Activated naive CD4-positive, alpha-beta T cell treated with anti-CD3 and anti-CD28 coated beads, Interleukin-2, amount 10 ng/mL, durations not matched to agents 7 days and 5 days (primary cell): ENCODE measurements around the gene C5orf47.

ENCODE experiments used
- CTCF ChIA-PET: fragments of 350-600 bp; sonication (Branson Sonifier 250); formaldehyde crosslinking; loops from one replicate; lab custom pipeline; 2021; ENCODE audit warnings: antibody characterized with exemption; lab: Charles Lee
- DNase-seq: peaks from one replicate; pipeline ENCODE4 v3.0.0-alpha.2; 2020
- H3K27ac Mint-ChIP-seq: one replicate; pipeline ENCODE4 v1.8.0; 2021; ENCODE audit warnings: mild to moderate bottlenecking, moderate library complexity, mixed read lengths
- H3K27me3 Mint-ChIP-seq: one replicate; pipeline ENCODE4 v1.8.0; 2021; ENCODE audit warnings: mild to moderate bottlenecking, mixed read lengths
- H3K36me3 Mint-ChIP-seq: one replicate; pipeline ENCODE4 v1.8.0; 2021; ENCODE audit warnings: mixed read lengths
- H3K4me1 Mint-ChIP-seq: one replicate; pipeline ENCODE4 v1.8.0; 2021; ENCODE audit warnings: mixed read lengths
- H3K4me3 Mint-ChIP-seq: one replicate; pipeline ENCODE4 v1.8.0; 2021; ENCODE audit warnings: mild to moderate bottlenecking, moderate library complexity, mixed read lengths
- H3K9me3 Mint-ChIP-seq: one replicate; pipeline ENCODE4 v1.8.0; 2021; ENCODE audit warnings: mixed read lengths

Gene C5orf47, protein sequence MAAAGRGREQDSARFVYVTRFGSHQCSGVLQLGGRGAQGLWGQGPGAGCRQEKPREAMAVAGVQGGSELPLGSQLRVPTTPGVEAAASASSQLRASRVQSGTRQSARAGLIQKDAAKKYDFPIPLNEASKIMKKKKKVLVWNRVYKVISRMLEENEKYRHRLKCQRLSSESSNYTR

DNA sequence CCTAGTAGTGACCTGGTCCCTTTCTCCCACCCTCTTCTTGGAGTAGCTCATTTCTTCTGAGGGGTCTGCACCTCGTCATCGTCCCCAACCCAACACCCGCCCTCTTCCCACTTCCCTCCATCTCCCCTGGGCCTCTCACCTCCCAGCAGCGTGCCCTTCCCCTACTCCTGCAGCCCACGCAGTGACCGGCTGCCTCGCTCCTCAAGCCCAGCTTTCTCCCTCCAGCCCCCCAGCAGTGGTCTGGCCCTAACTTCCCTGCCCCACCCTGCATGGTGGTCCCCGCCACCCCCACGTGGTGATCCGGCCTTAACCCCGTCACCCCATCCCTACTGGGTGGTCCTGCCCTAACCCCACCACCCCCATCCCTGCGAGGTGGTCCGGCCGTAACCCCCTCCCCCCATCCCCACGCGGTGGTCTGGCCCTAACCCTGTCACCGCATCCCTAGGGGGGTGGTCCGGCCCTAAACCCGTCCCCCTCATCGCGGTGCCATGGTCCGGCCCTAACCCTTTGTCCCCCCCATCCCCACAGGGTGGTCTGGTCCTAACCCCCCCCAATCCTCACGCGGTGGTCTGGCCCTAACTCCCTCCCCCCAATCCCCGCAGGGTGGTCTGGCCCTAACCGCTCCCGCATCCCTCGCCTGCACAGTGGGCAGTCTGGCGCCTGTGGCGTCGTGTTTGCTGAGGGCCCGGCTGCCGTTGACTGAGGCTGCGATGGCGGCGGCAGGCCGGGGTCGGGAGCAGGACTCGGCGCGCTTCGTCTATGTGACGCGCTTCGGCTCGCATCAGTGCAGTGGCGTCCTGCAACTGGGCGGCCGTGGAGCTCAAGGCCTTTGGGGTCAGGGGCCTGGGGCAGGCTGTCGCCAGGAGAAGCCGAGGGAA is at the start of gene C5orf47:
Gene C5orf47, plus strand, starts transcription at position 617 of the 878 bp plus-strand sequence. Its CDS starts 94 bp downstream, at position 711.
- Mint-ChIP-seq H3K4me3 (no peak within 1 kb of the TSS), H3K27me3 (no peaks in the 10 kb centered on the region), H3K9me3 (no peaks in the 10 kb centered on the region), H3K27ac (no peak within 1 kb of the TSS), H3K4me1 (no peaks in the 10 kb centered on the region), H3K36me3 (no peaks in the 10 kb centered on the region)
- no peak for DNase-seq
- CTCF ChIA-PET: no interaction called here

DNA sequence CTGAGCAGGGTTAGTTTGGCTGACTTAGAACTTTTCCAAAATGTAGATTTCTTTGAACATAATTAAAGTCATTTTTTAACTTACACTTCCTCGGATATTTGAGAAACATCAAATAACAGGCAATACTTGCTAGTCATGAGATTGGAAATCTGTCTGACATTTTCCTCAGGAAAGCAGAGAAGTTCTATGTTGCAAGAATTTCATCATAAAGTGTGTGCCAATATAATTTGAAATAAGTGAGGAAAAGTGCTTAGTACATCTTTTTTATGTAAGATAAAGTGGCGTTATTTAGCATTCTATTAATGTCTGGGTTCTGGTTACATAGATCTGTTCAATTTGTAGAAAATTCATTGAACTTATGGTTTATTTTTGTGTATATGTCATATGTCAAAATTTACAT is 48.7 kb upstream of the C5orf47 start:
- no peaks in the 10 kb centered on the region for H3K27me3 Mint-ChIP-seq
- H3K36me3 Mint-ChIP-seq: no peaks in the 10 kb centered on the region
- no peak overlapping the region for H3K27ac Mint-ChIP-seq
- H3K4me3 Mint-ChIP-seq: no peak overlapping the region
- H3K9me3 Mint-ChIP-seq: no peaks in the 10 kb centered on the region
- CTCF ChIA-PET: interaction anchor here (2.0 kb wide), 1 partner anchor 15 kb away, joined by 6 read pairs; no protein-coding TSS in a partner anchor
- no peaks in the 10 kb centered on the region for H3K4me1 Mint-ChIP-seq
- DNase-seq: no peak

DNA sequence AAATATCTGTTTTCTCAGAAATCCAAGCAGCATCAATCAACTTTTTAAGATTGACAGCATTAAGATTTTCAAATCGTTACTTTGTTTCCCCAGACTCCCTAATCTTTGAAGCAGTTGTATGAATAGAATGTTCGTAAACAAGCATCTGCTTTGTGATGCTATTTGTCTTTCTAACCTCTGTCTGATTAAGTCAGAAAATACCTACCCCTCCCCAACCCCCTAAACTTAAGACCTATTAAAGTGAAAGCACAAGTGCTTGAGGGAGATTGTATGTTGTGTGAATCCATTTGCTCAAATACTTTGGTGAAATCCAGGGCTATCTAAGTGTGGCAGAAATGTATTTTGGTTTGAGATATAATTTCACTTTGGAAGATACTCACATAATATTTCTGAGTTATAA is 47.9 kb upstream of the C5orf47 start:
- no peak for DNase-seq
- Mint-ChIP-seq H3K4me3 (no peak overlapping the region), H3K9me3 (no peaks in the 10 kb centered on the region), H3K4me1 (no peaks in the 10 kb centered on the region), H3K27ac (no peak overlapping the region), H3K27me3 (no peaks in the 10 kb centered on the region), H3K36me3 (peaks cover 3% of the 10 kb centered on the region)
- CTCF ChIA-PET: interaction anchor here (2.0 kb wide), 1 partner anchor 15 kb away, joined by 6 read pairs; no protein-coding TSS in a partner anchor

DNA sequence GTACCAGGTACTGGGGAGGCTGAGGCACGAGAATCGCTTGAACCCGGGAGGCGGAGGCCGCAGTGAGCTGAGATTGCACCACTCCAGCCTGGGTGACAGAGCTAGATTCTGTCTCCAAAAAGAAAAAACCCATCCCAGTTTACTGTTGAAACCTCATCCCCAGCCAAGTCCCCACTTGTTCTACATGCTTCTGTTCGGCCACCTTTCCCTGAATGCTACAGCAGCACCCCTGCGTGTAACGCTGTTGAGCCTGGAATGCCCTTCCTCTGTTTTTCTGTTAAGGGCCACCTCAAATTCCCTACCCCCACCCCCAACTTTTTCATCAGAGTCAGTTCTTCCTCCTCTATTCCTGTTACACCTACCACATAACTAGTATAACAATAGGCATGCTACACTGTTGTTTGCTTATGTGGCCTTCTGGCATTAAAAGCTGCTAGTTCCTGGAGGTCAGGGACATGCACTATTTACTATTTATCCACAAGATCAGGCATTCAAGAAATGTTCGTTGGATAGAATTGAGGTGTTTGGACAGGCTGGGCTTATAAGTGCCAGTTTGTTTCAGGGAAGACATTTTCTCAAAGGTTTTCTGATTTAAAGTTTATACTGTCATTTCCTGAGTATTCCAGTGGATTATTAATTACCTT is 47.1 kb upstream of the C5orf47 start:
- H3K27ac Mint-ChIP-seq: no peak overlapping the region
- no peaks in the 10 kb centered on the region for H3K9me3 Mint-ChIP-seq
- H3K4me3 Mint-ChIP-seq: no peak overlapping the region
- DNase-seq: no peak
- peaks cover 3% of the 10 kb centered on the region for H3K36me3 Mint-ChIP-seq
- H3K4me1 Mint-ChIP-seq: no peaks in the 10 kb centered on the region
- H3K27me3 Mint-ChIP-seq: no peaks in the 10 kb centered on the region
- CTCF ChIA-PET: interaction anchor here (2.0 kb wide), 1 partner anchor 16 kb away, joined by 6 read pairs; no protein-coding TSS in a partner anchor

DNA sequence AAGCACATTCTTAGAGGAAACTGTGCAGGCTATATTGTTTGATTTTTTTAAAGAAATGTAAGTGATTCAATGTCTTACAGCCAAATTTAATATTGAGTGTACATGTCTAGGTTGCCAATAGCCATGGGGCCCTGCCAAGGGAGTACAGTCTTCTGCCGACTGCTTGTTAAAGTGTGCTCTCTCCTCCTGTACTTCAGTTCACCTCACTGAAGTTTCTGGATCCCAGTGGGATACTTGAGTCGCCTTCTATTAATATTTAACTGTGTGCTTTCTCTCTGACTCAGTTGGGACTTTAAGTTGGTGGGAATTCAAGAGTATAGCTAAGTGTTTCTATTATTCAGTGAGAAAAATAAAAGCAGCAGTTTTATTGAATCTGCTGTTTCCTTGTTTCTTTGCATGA is 44.5 kb upstream of the C5orf47 start:
- no peaks in the 10 kb centered on the region for H3K27me3 Mint-ChIP-seq
- H3K27ac Mint-ChIP-seq: no peak overlapping the region
- no peaks in the 10 kb centered on the region for H3K4me1 Mint-ChIP-seq
- H3K36me3 Mint-ChIP-seq: peaks cover 14% of the 10 kb centered on the region
- DNase-seq: no peak
- H3K4me3 Mint-ChIP-seq: no peak overlapping the region
- CTCF ChIA-PET: no interaction called here
- H3K9me3 Mint-ChIP-seq: no peaks in the 10 kb centered on the region

DNA sequence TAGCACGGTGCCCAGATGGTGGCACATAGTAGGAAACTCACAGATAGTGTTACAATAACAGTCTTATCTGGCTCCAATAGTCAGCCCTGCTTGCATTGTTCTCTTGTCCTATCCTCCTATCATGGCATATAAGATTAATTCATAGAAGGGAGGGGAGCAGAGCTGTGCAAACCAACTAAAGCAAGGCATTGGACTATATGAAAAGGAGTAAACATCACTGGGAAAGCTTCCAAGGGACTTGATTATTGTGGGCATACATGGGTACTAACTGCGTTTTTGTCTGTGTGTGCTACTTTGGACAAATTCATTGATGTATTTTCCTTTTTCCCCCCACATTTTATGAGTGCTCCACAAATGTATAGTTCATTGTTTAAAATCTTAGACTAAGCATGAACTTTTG is 43.8 kb upstream of the C5orf47 start:
- Mint-ChIP-seq H3K4me3 (no peak overlapping the region), H3K36me3 (peaks cover 18% of the 10 kb centered on the region), H3K27ac (no peak overlapping the region)

DNA sequence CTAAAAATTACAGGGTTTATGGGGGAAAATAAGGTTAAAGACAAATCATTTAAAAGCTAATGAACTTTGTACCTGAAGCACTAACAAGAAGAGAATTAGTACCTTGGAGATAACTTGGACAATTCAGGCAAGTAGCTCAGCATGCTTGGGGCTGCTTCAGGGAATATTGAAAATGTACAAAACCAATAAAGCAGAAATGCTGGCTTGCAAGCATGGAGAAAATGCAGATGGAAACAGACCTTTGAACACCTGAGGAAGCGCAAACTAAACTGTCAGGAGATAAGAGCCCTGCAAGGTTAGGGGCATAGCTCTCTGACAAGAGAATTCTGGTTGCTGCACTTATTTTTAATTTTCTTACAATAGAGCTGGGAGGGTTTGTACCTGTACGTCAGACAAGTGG is 42.6 kb upstream of the C5orf47 start:
- H3K4me1 Mint-ChIP-seq: no peaks in the 10 kb centered on the region
- no peak for DNase-seq
- H3K27ac Mint-ChIP-seq: no peak overlapping the region
- CTCF ChIA-PET: interaction anchor here (0.6 kb wide), 1 partner anchor 641 kb away, joined by 3 read pairs; no protein-coding TSS in a partner anchor
- no peaks in the 10 kb centered on the region for H3K27me3 Mint-ChIP-seq
- H3K36me3 Mint-ChIP-seq: peaks cover 18% of the 10 kb centered on the region
- no peak overlapping the region for H3K4me3 Mint-ChIP-seq
- no peaks in the 10 kb centered on the region for H3K9me3 Mint-ChIP-seq

More for the DNA sequence above, 43.8 kb upstream of the C5orf47 start:
- Mint-ChIP-seq H3K27me3 (no peaks in the 10 kb centered on the region), H3K4me1 (no peaks in the 10 kb centered on the region), H3K9me3 (no peaks in the 10 kb centered on the region)
- no peak for DNase-seq
- CTCF ChIA-PET: no interaction called here

DNA sequence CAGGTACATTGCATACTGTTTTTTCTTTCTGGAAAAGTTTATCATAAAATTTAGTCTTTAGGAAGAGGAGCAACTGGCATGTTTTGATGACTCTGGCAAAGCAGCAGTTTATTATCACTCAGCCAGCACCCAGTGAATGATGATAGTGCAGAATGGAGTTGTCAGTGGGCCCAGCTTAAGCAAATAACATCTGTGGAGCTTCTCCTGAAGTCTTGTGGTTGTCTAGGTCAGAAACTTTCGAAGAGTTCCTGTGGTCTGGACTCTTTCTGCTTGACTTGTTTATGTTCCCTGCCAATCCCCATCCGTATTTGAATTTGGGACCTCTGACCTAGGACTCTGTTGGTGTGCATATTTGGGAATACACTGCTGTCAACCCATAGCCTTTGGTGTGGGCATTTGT is 38.1 kb upstream of the C5orf47 start:
- Mint-ChIP-seq H3K9me3 (no peaks in the 10 kb centered on the region), H3K27me3 (no peaks in the 10 kb centered on the region), H3K4me3 (no peak overlapping the region), H3K27ac (no peak overlapping the region), H3K36me3 (peaks cover 35% of the 10 kb centered on the region), H3K4me1 (no peaks in the 10 kb centered on the region)
- DNase-seq: no peak
- CTCF ChIA-PET: no interaction called here

DNA sequence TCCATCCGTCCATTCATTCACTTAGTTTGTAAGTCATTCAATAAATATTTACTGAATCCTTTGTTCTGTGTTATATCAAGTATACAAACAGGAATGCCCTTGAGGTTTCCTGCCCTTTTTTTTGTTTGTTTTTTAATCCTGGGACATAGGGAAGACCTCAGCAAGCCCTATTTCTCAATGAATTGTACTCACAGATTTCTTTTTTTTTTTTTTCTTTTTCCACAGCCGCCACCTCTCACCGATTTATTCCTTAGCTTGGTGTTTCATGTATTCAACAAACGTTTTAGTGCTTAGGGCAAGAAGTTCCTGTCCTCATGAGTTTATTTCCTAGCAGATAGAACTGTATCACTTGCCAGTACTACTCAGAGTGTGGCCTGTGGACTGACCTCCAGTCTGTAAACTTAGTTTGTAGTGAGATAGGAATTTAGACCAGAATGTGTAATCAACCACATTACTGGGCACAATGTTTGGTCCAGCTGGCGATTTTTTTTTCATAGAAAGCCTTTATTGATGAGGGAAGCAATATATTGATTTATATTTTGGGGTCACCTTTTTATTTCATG is 35.4 kb upstream of the C5orf47 start:
- Mint-ChIP-seq H3K4me3 (no peak overlapping the region), H3K27ac (no peak overlapping the region), H3K9me3 (no peaks in the 10 kb centered on the region), H3K36me3 (peaks cover 32% of the 10 kb centered on the region), H3K4me1 (no peaks in the 10 kb centered on the region), H3K27me3 (no peaks in the 10 kb centered on the region)
- CTCF ChIA-PET: interaction anchor here (0.6 kb wide), 1 partner anchor 16 kb away, joined by 3 read pairs; no protein-coding TSS in a partner anchor
- no peak for DNase-seq

DNA sequence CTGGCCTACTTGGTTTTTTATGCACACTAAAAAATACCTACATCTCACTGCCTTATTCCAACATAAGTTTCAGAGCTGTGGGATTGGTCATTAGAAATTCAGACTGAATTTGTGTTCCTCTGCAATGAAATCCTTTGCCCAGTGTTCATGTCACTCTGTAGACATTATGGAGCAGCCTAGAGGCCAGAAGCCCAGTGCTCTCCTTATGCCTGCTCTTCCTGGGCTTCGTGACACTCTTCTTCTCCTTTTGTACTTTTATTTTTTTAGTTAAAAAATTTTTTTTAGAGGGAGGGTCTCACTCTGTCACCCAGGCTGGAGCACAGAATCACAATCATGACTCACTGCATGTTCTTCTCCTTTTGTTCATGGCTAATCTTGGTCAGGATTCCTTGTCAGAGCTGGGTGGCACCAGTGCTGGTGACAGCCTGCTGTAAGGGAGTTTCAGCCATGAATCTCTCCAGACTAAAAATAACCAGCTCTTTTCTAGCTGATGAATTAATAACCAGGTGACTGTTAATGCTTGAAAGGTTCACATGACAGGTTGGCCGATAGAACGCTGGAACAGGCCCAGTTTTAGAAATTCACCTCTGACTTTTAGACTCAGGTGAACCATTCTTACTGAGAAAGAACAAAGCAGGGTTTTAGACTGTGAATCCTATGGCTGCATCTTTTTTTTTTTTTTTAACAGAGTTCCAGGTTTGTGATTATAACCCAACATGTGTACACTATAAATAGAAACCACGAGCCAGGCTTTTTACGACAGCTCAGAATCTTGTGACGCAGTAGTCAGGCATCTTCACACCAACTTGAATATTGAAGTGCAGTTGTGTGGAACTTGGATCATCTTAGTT is 34.1 kb upstream of the C5orf47 start:
- CTCF ChIA-PET: no interaction called here
- peaks cover 24% of the 10 kb centered on the region for H3K36me3 Mint-ChIP-seq
- no peaks in the 10 kb centered on the region for H3K9me3 Mint-ChIP-seq
- DNase-seq: no peak
- H3K27me3 Mint-ChIP-seq: no peaks in the 10 kb centered on the region
- H3K27ac Mint-ChIP-seq: no peak overlapping the region
- no peak overlapping the region for H3K4me3 Mint-ChIP-seq
- H3K4me1 Mint-ChIP-seq: no peaks in the 10 kb centered on the region

DNA sequence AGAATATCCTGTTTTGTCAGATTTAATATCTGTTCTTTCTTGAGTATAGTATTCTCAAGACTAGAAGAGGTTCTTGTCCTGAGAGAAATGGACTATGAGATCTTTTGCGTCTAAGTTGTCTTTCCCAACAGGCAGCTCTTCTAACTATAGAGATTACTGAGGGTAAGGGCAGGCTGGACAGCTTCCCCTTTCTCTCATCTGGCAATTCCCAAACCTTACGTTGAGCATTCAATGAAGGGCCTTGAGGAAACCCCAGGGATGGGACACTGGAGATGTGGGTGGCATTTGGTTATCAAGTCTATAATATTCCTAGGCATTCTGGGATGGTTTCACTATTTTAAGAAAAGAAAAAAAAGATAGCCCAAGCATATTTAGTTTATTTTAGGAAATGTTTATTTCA is 28.0 kb upstream of the C5orf47 start:
- peaks cover 14% of the 10 kb centered on the region for H3K4me1 Mint-ChIP-seq
- H3K36me3 Mint-ChIP-seq: peaks cover 2% of the 10 kb centered on the region
- CTCF ChIA-PET: no interaction called here
- H3K27me3 Mint-ChIP-seq: no peaks in the 10 kb centered on the region
- no peak overlapping the region for H3K27ac Mint-ChIP-seq
- H3K9me3 Mint-ChIP-seq: no peaks in the 10 kb centered on the region
- no peak for DNase-seq
- no peak overlapping the region for H3K4me3 Mint-ChIP-seq

DNA sequence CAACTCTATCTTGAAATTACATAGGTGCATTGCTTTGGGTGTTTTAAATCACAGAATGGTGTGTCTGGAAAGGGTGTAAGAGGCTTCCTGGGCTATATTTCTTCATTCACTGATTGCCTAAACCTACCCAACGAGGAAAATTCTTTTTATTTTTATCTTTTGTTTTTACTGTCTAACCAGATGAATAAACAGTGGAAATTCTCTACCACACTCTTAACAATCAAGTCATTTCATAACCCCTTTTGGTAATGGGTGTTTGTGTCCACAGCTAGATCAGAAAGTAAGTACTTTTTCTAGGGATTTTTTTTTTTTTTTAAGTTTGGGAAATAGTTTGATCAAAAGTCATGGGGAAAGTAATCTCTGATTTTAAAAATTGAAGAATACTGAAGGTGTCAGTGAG is 27.6 kb upstream of the C5orf47 start:
- H3K36me3 Mint-ChIP-seq: no peaks in the 10 kb centered on the region
- H3K4me3 Mint-ChIP-seq: no peak overlapping the region
- H3K9me3 Mint-ChIP-seq: no peaks in the 10 kb centered on the region
- CTCF ChIA-PET: interaction anchor here (1.7 kb wide), 1 partner anchor 346 kb away, joined by 4 read pairs; no protein-coding TSS in a partner anchor
- DNase-seq: no peak
- H3K4me1 Mint-ChIP-seq: peaks cover 14% of the 10 kb centered on the region
- no peak overlapping the region for H3K27ac Mint-ChIP-seq
- H3K27me3 Mint-ChIP-seq: no peaks in the 10 kb centered on the region

DNA sequence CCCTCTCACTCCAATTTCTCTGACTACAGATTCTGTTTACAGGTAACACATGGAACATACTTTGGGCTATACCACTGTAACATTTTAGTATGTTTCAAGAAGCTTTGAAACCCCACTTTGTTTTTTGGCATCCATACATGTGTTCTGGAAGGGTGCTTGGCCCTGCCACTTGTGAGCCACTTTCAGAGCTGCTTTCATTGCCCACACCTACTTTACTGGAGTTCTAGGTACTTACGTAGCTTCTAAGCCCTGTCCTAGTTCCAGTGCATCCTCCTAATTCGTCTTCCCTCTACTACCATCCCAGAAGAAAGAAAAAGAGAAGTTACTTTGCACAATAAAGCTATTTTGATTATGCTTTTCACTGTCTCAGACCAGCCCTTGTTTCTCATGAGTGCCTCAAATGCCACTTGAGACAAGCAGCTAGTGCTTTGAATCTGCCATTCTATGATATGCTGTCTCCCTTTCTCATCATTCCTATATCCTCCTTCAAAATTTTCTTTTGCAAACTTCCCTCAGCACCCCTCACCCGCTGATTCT is 26.5 kb upstream of the C5orf47 start:
- Mint-ChIP-seq H3K36me3 (no peaks in the 10 kb centered on the region), H3K27me3 (no peaks in the 10 kb centered on the region), H3K9me3 (no peaks in the 10 kb centered on the region), H3K4me1 (peaks cover 14% of the 10 kb centered on the region), H3K4me3 (no peak overlapping the region), H3K27ac (no peak overlapping the region)
- no peak for DNase-seq
- CTCF ChIA-PET: interaction anchor here (1.2 to 1.7 kb wide), 2 partner anchors 11 to 347 kb away, joined by 4 read pairs; no protein-coding TSS in a partner anchor
